Caco-2 (cell line): ENCODE measurements around the gene RAPGEF1. TPM values are rescaled to one million over a fixed set of nuclear protein-coding genes. Genes with fewer than 3 reads are reported as not detected.
"Not testable (repeated sequence)": the region's sequence is repeated elsewhere in the genome, so short reads cannot be mapped to it uniquely, and the experiment has no call there.

Experiments used
- BruUV-seq: library from RNA; stranded (reverse); fragments of 400-500 nt; replicated peaks from 2 replicates; lab custom pipeline; 2021; lab: Mats Ljungman, UMichigan
- CTCF ChIA-PET: fragments of 300-600 bp; sonication (Branson Sonifier 250); formaldehyde crosslinking; loops from one replicate; lab custom pipeline; 2022; ENCODE audit warnings: antibody characterized with exemption; lab: Charles Lee
- POLR2A ChIA-PET: fragments of 300-600 bp; sonication (Branson Sonifier 250); formaldehyde crosslinking; loops from one replicate; lab custom pipeline; 2022; ENCODE audit warnings: antibody characterized with exemption; lab: Charles Lee
- DNase-seq, 2 experiments: peaks; one replicate each; pipeline versions ENCODE4 v3.0.0 to v3.0.0-alpha.2; 2020 to 2022
- H3K27me3 ChIP-seq: replicated peaks from 2 replicates; pipeline ENCODE4 v1.6.0; 2011; ENCODE audit warnings: low read length; ENCODE audit not compliant: control insufficient read depth, insufficient read depth
- H3K36me3 ChIP-seq: 2 replicates; pipeline ENCODE4 v1.5.1; 2011; ENCODE audit warnings: low read length; ENCODE audit not compliant: control insufficient read depth, insufficient read depth
- H3K4me1 ChIP-seq: fragments of 250-450 bp; sonication (Bioruptor Pico); 2 replicates; pipeline ENCODE4 v1.5.1; 2020; ENCODE audit warnings: mild to moderate bottlenecking
- H3K4me3 ChIP-seq: 2 replicates; pipeline ENCODE4 v1.5.1; 2011; ENCODE audit warnings: low read depth, mild to moderate bottlenecking, control low read depth, low read length
- H3K9me3 ChIP-seq: fragments of 250-450 bp; sonication (Bioruptor Pico); 2 replicates; pipeline ENCODE4 v1.5.1; 2020; ENCODE audit warnings: mild to moderate bottlenecking, moderate library complexity
- H3K27ac Mint-ChIP-seq: one replicate; pipeline ENCODE4 v1.8.0; 2022; ENCODE audit warnings: mixed read lengths; ENCODE audit not compliant: unreplicated experiment
- H3K27me3 Mint-ChIP-seq: one replicate; pipeline ENCODE4 v1.8.0; 2022; ENCODE audit warnings: mixed read lengths; ENCODE audit not compliant: insufficient read depth, unreplicated experiment
- H3K36me3 Mint-ChIP-seq: one replicate; pipeline ENCODE4 v1.8.0; 2022; ENCODE audit warnings: mild to moderate bottlenecking, mixed read lengths; ENCODE audit not compliant: insufficient read depth, unreplicated experiment
- H3K4me1 Mint-ChIP-seq: one replicate; pipeline ENCODE4 v1.8.0; 2022; ENCODE audit warnings: low read depth, mixed read lengths; ENCODE audit not compliant: unreplicated experiment
- H3K4me3 Mint-ChIP-seq: one replicate; pipeline ENCODE4 v1.8.0; 2022; ENCODE audit warnings: mild to moderate bottlenecking, moderate library complexity, mixed read lengths; ENCODE audit not compliant: unreplicated experiment
- H3K9me3 Mint-ChIP-seq: one replicate; pipeline ENCODE4 v1.8.0; 2022; ENCODE audit warnings: mixed read lengths; ENCODE audit not compliant: unreplicated experiment
- CTCF ChIP-seq, 2 experiments: fragments of 200-600 bp in 1 of 2; IDR thresholded peaks; 1 replicate in 1 of 2; 2 replicates in 1 of 2; pipeline versions ENCODE4 v1.5.1 to v1.8.0; 2011 to 2022; ENCODE audit warnings: antibody characterized with exemption in 1 of 2, control low read depth in 1 of 2, inconsistent platforms in 1 of 2, low read depth in 1 of 2, low read length in 1 of 2, mild to moderate bottlenecking in 1 of 2, moderate library complexity in 1 of 2; ENCODE audit not compliant: insufficient read depth in 1 of 2, severe bottlenecking in 1 of 2, unreplicated experiment in 1 of 2
- intact Hi-C: fragments of 100-400 bp; cut with micrococcal nuclease; formaldehyde crosslinking; loops from one replicate; pipeline ENCODE4 v1.10.0; 2022; ENCODE audit not compliant: unreplicated experiment
- total RNA-seq: library from RNA; stranded (reverse); gene quantifications from 2 replicates; pipeline ENCODE4 v1.2.3, GENCODE V29; 2022

Gene RAPGEF1
- total RNA-seq, 1 experiment from 2014 or later: 75.4 TPM

DNA sequence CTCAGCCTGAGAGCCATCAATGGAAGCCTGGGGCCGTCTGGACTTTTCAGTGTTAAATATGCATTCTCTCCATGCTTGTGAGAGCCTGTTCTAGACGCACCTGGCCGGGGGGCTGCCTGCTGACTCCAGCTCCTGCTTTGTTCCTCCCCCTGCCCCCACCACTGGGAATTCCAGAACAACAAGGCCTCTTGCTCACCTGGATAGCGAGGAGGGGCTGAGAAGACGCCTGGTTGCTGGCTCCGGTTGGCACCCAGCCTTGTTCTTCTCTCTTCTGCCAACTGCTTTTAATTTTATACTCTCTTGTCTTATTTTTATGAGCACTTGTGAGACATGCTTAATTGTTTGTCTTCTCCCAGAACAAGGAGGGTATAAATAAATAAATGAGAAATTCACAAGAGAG lies 15.0 kb upstream of the RAPGEF1 start:
- no peak overlapping the region for H3K27ac Mint-ChIP-seq
- BruUV-seq: no TSS peak
- H3K36me3 ChIP-seq: no peaks in the 10 kb centered on the region
- DNase-seq: peak in 1 of 2 experiments; percentile 66
- H3K27me3 ChIP-seq: no peaks in the 10 kb centered on the region; the same call in 1 of the 2 replicates
- peaks cover 5% of the 10 kb centered on the region for H3K36me3 Mint-ChIP-seq
- H3K4me3 ChIP-seq: no peak overlapping the region
- H3K9me3 Mint-ChIP-seq: no peaks in the 10 kb centered on the region
- H3K4me1 Mint-ChIP-seq: peaks cover 7% of the 10 kb centered on the region
- H3K27me3 Mint-ChIP-seq: peaks cover 7% of the 10 kb centered on the region
- POLR2A ChIA-PET: no interaction called here
- intact Hi-C loops: no loop called here
- no peak for TF ChIP-seq CTCF (IDR thresholded peaks at IDR 0.05; ENCODE audit: insufficient read depth in 1 of 2, low read depth in 1 of 2, low read length in 1 of 2, severe bottlenecking in 1 of 2, unreplicated experiment in 1 of 2)
- CTCF ChIA-PET: interaction anchor here (0.6 to 1.0 kb wide), 8 partner anchors 10 to 600 kb away, joined by 3 to 8 read pairs (median 4); partner anchors contain the start of gene SETX
- no peak overlapping the region for H3K4me3 Mint-ChIP-seq
- no peaks in the 10 kb centered on the region for H3K9me3 ChIP-seq
- no peaks in the 10 kb centered on the region for H3K4me1 ChIP-seq

GRCh38 chr9:131753751-131754150 lies 13.9 kb upstream of the RAPGEF1 start:
- H3K4me3 ChIP-seq, H3K4me1 ChIP-seq, H3K4me1 Mint-ChIP-seq, H3K36me3 Mint-ChIP-seq, intact Hi-C loops, H3K9me3 Mint-ChIP-seq, H3K27me3 Mint-ChIP-seq, H3K36me3 ChIP-seq, DNase-seq, CTCF ChIA-PET, H3K27ac Mint-ChIP-seq, H3K27me3 ChIP-seq, H3K4me3 Mint-ChIP-seq, POLR2A ChIA-PET, BruUV-seq, H3K9me3 ChIP-seq: not testable (repeated sequence)

- H3K9me3 ChIP-seq: no peaks in the 10 kb centered on the region
- DNase-seq: no peak
- CTCF ChIA-PET: interaction anchor here (1.2 kb wide), 1 partner anchor 161 kb away, joined by 3 read pairs; no protein-coding TSS in a partner anchor
- no peak overlapping the region for H3K4me3 ChIP-seq
- Mint-ChIP-seq H3K4me3 (no peak overlapping the region), H3K36me3 (peaks cover 5% of the 10 kb centered on the region), H3K4me1 (peaks cover 7% of the 10 kb centered on the region), H3K9me3 (no peaks in the 10 kb centered on the region), H3K27ac (no peak overlapping the region), H3K27me3 (peaks cover 3% of the 10 kb centered on the region)
- BruUV-seq: no TSS peak
- no peaks in the 10 kb centered on the region for H3K4me1 ChIP-seq
- no peak for TF ChIP-seq CTCF (IDR thresholded peaks at IDR 0.05; ENCODE audit: insufficient read depth in 1 of 2, low read depth in 1 of 2, low read length in 1 of 2, severe bottlenecking in 1 of 2, unreplicated experiment in 1 of 2)
- intact Hi-C loops: no loop called here
- H3K27me3 ChIP-seq: no peaks in the 10 kb centered on the region; the same call in 1 of the 2 replicates
- POLR2A ChIA-PET: no interaction called here
- no peaks in the 10 kb centered on the region for H3K36me3 ChIP-seq
Measured at GRCh38 chr9:131752231-131752884, 12.5 kb upstream of the RAPGEF1 start.
